ENCODE data around the gene ZDHHC8. TPM values are rescaled to one million over a fixed set of nuclear protein-coding genes. Genes with fewer than 3 reads are reported as not detected.

ZDHHC8 gene
- polyA plus RNA-seq, 1 donor (not counting 4 experiments of a cell fraction or from before 2014, with no cell fraction given) = 16.0 TPM

GRCh38 chr22:20165421-20165820 is 33.8 kb downstream of the ZDHHC8 start:
- no peaks in the 10 kb centered on the region for H3K79me2 ChIP-seq (ENCODE audit: control insufficient read depth, insufficient read depth, low read length)
- TF ChIP-seq EZH2 (IDR thresholded peaks at IDR 0.05; ENCODE audit: low read length) (no peak), CTCF (optimal IDR thresholded peaks at IDR 0.05 in 1 of 3, IDR thresholded peaks at IDR 0.05 in 1 of 3, conservative IDR thresholded peaks at IDR 0.05 in 1 of 3; ENCODE audit: extremely low read depth in 1 of 3, insufficient read depth in 2 of 3, low read length in 3 of 3) (no peak)
- H3K9me3 ChIP-seq (ENCODE audit: control insufficient read depth, low read depth, low read length) = no peaks in the 10 kb centered on the region
- dilution Hi-C loops (cut with MboI; ENCODE audit: extremely low pct_ligation_motif_present, low sequenced_read_pairs) = no loop called here
- H3K9ac ChIP-seq (ENCODE audit: control insufficient read depth, extremely low read depth, insufficient read depth, low read length) = no peak overlapping the region
- H3K36me3 ChIP-seq (ENCODE audit: control insufficient read depth in 2 of 2, extremely low read depth in 1 of 2, insufficient read depth in 2 of 2, low read length in 2 of 2) = no peaks in the 10 kb centered on the region
- H3K27me3 ChIP-seq (ENCODE audit: control insufficient read depth, extremely low read depth, insufficient read depth, low read length) = no peaks in the 10 kb centered on the region
- no peak for FAIRE-seq
- H4K20me1 ChIP-seq (ENCODE audit: control insufficient read depth, extremely low read depth, insufficient read depth, low read length) = no peaks in the 10 kb centered on the region
- DNase-seq (ENCODE audit: low read depth, low spot score) = no peak
- no peak overlapping the region for H3K27ac ChIP-seq (ENCODE audit: control insufficient read depth, insufficient read depth, low read length)
- H3K4me2 ChIP-seq (ENCODE audit: control insufficient read depth, extremely low read depth, insufficient read depth, low read depth, low read length) = no peak overlapping the region
- no peaks in the 10 kb centered on the region for H3K9me1 ChIP-seq (ENCODE audit: control insufficient read depth, extremely low read depth, insufficient read depth, low read length)
- H2AFZ ChIP-seq (ENCODE audit: control insufficient read depth, low read length) = no peak overlapping the region
- no peak overlapping the region for H3K4me3 ChIP-seq (ENCODE audit: control insufficient read depth in 2 of 3, extremely low read depth in 1 of 3, insufficient read depth in 2 of 3, low read depth in 1 of 3, low read length in 3 of 3)
- no peaks in the 10 kb centered on the region for H3K4me1 ChIP-seq (ENCODE audit: control insufficient read depth, extremely low read depth, insufficient read depth, low read length)

GRCh38 chr22:20165913-20166312 is 34.3 kb downstream of the ZDHHC8 start:
- FAIRE-seq (no peak), DNase-seq (ENCODE audit: low read depth, low spot score) (no peak)
- dilution Hi-C loops (cut with MboI; ENCODE audit: extremely low pct_ligation_motif_present, low sequenced_read_pairs) = no loop called here
- no peaks in the 10 kb centered on the region for H3K9me3 ChIP-seq (ENCODE audit: control insufficient read depth, low read depth, low read length)
- no peak overlapping the region for H2AFZ ChIP-seq (ENCODE audit: control insufficient read depth, low read length)
- H3K4me2 ChIP-seq (ENCODE audit: control insufficient read depth, extremely low read depth, insufficient read depth, low read depth, low read length) = no peak overlapping the region
- no peak overlapping the region for H3K27ac ChIP-seq (ENCODE audit: control insufficient read depth, insufficient read depth, low read length)
- no peaks in the 10 kb centered on the region for H3K9me1 ChIP-seq (ENCODE audit: control insufficient read depth, extremely low read depth, insufficient read depth, low read length)
- no peak overlapping the region for H3K4me3 ChIP-seq (ENCODE audit: control insufficient read depth in 2 of 3, extremely low read depth in 1 of 3, insufficient read depth in 2 of 3, low read depth in 1 of 3, low read length in 3 of 3)
- no peak overlapping the region for H3K9ac ChIP-seq (ENCODE audit: control insufficient read depth, extremely low read depth, insufficient read depth, low read length)
- no peaks in the 10 kb centered on the region for H3K36me3 ChIP-seq (ENCODE audit: control insufficient read depth in 2 of 2, extremely low read depth in 1 of 2, insufficient read depth in 2 of 2, low read length in 2 of 2)
- H3K4me1 ChIP-seq (ENCODE audit: control insufficient read depth, extremely low read depth, insufficient read depth, low read length) = no peaks in the 10 kb centered on the region
- no peaks in the 10 kb centered on the region for H4K20me1 ChIP-seq (ENCODE audit: control insufficient read depth, extremely low read depth, insufficient read depth, low read length)
- H3K79me2 ChIP-seq (ENCODE audit: control insufficient read depth, insufficient read depth, low read length) = no peaks in the 10 kb centered on the region
- H3K27me3 ChIP-seq (ENCODE audit: control insufficient read depth, extremely low read depth, insufficient read depth, low read length) = no peaks in the 10 kb centered on the region
- TF ChIP-seq EZH2 (IDR thresholded peaks at IDR 0.05; ENCODE audit: low read length) (no peak), CTCF (optimal IDR thresholded peaks at IDR 0.05 in 1 of 3, IDR thresholded peaks at IDR 0.05 in 1 of 3, conservative IDR thresholded peaks at IDR 0.05 in 1 of 3; ENCODE audit: extremely low read depth in 1 of 3, insufficient read depth in 2 of 3, low read length in 3 of 3) (no peak)
